ENCODE data around the gene CMTM8.

DNA sequence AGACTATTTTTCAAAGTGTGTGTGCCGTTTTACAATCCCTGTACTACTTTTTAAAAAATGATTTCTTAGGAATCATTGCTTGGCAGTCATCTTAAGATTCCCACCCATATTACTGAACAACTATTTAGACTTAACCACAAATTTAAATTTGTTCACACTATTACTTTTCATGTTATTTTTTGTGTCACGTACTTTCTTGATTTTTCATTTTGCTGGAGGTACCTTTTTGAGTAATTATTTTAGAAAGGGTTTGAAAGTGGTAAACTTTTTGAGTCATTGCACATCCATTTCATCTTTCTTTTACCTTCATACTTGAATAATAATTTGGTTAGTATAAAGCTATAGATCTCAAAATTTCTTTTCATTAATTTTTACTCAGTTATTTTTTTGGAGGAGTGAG, 16.9 kb downstream of the CMTM8 start:
- TF ChIP-seq POLR2A (IDR thresholded peaks at IDR 0.05): no peak
- TF ChIP-seq, protein P1, sequence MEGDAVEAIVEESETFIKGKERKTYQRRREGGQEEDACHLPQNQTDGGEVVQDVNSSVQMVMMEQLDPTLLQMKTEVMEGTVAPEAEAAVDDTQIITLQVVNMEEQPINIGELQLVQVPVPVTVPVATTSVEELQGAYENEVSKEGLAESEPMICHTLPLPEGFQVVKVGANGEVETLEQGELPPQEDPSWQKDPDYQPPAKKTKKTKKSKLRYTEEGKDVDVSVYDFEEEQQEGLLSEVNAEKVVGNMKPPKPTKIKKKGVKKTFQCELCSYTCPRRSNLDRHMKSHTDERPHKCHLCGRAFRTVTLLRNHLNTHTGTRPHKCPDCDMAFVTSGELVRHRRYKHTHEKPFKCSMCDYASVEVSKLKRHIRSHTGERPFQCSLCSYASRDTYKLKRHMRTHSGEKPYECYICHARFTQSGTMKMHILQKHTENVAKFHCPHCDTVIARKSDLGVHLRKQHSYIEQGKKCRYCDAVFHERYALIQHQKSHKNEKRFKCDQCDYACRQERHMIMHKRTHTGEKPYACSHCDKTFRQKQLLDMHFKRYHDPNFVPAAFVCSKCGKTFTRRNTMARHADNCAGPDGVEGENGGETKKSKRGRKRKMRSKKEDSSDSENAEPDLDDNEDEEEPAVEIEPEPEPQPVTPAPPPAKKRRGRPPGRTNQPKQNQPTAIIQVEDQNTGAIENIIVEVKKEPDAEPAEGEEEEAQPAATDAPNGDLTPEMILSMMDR (IDR thresholded peaks at IDR 0.05): no peak
